ACHN (cell line): ENCODE data around the gene UVRAG.
A peak's percentile ranks its signal among the peaks of the same experiment; 100 is the strongest.

Experiments
- DNase-seq: peaks from one replicate; pipeline ENCODE4 v3.0.0-alpha.2; 2015
- in situ Hi-C: cut with HindIII; loops from 2 replicates; pipeline ENCODE4 v1.10.0; 2017; ENCODE audit warnings: low sequenced_read_pairs, low pct_ligation_motif_present, low pct_unique_long_range_greater_than_20kb

Gene UVRAG

GRCh38 chr11:76023236-76024068, 208.4 kb downstream of the UVRAG start:
- in situ Hi-C loops = no loop called here

GRCh38 chr11:76025068-76025467, 210.1 kb downstream of the UVRAG start:
- in situ Hi-C loops = no loop called here
- DNase-seq = no peak

More at GRCh38 chr11:76023236-76024068, 208.4 kb downstream of the UVRAG start:
- DNase-seq = no peak

DNA sequence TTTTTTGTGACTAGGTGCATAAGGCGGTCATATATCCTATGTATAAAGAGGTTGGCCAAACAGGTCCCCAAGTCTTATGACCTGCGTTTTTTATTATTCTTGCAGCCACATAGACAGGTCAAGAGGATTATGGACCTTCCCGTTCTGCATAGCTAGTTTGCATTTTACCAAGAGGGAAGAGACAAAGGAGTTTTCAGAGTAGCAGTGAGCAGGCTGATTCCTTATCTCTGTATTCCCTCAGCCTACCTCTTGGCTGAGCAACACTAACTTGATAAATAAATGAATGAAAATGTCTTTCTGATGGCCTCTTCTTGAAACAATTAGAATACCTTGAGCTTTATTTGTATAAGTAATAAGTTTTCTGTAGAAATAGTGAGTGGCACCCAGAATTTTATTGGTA, 210.8 kb downstream of the UVRAG start:
- in situ Hi-C loops = no loop called here
- DNase-seq = no peak

- DNase-seq = no peak
- in situ Hi-C loops = no loop called here
Measured at GRCh38 chr11:76026281-76026680, 211.3 kb downstream of the UVRAG start.

- no peak for DNase-seq
- in situ Hi-C loops = no loop called here
Measured at GRCh38 chr11:76026862-76027261, 211.9 kb downstream of the UVRAG start.

DNA sequence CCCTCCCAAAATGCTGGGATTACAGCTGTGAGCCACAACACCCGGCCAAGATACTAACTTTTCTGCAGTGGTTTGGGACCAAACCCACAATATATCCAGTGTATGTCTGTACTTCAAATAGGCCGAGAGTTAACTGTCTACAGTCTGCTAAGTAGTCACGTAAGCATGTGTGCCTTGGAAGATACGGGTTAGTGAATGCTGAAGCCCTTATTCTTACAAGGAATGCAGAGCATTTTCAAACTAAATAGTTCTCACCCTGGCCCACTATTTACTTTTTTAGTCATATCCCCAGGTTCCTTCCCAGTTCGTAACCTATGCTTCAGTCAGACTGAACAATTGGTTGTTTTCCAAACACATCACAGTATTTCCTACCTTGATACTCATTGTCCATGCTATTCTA, 215.3 kb downstream of the UVRAG start:
- no peak for DNase-seq
- in situ Hi-C loops = no loop called here

DNA sequence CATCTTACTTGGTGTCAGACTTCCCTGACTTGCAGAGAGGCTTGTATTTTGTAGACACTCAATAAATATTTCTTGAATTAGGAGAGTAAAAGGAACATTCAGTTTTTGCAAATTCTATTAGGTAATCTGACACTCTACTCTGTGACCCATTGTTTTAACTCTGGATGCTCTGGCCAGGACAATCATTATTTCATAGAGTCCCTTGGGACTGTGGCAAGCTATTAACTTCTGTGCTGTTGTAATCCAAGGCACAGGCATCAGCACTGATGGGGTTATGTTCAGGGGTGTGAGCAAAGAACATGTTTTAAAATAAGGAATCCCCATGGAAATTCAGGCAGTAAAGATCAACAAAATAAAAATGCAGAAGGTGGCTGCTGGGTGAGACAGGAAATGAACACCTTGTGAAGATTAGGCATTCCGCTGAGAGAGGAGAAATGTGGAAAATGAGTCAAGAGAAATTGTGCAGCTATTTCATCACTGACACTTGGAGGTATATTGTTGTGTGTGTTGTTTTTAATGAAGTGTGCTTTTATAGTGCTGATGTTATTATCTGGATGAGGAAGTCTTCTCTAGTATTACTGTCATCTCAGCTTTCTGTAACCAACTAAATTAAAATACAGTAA, 216.1 kb downstream of the UVRAG start:
- DNase-seq = no peak
- in situ Hi-C loops = no loop called here

- DNase-seq = no peak
- in situ Hi-C loops = no loop called here
Measured at GRCh38 chr11:76033699-76034098, 218.7 kb downstream of the UVRAG start.

DNA sequence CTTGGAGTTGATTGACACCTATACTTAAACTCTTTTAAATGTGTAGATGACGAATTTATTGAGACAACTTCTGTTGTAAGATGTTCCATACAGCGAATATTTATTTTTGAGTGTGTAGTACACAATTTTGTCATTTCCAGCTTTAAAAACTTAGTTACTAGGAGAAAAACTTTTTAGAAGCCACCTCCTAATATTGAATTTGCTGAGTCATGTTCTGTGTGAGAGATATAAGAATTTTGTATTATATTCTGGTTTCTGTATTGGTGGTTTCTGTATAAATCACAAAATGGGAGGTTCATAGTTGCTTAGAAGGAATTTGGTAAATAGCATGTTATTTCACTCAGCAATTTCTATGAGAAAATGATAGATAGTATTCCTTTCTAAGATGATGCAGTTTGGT, 220.0 kb downstream of the UVRAG start:
- in situ Hi-C loops = no loop called here
- no peak for DNase-seq

DNA sequence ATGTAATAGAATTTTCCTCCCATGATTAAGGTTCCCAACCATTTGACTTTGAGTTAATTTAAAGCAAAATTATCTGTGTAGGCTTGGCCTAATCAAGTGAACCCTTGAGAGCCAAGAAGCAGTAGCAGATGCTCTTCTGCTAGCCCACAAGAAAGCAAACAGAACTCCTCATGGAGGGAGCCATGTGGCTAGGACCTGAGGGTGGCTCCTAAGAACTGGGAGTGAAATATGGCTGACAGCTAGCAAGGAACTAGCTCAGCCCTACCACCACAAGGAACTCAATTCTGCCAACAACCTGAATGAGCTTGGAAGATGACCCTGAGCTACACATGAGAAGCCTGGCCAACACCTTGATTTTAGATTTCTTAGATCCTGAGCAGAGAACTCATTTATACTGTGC, 223.6 kb downstream of the UVRAG start:
- DNase-seq = no peak
- in situ Hi-C loops = no loop called here

DNA sequence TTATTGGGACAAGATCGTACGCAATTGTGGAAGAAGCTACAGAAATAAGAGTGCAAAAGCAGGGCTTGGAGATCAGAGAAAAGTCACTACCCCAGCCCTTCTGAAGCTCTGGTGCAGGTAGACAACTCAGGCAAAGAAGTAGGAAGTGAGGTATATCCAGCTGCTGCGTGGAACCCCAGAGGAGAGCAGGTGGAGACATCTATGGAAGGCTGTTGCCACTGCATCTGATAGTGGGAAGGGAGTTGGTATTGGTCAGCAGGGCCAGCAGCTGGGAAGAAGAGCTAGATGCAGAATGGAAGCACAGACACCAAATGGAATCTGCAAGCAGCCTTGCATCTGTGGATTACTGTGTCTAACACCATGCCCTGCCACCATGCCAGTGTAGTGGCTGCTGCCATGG, 226.2 kb downstream of the UVRAG start:
- in situ Hi-C loops = no loop called here

DNA sequence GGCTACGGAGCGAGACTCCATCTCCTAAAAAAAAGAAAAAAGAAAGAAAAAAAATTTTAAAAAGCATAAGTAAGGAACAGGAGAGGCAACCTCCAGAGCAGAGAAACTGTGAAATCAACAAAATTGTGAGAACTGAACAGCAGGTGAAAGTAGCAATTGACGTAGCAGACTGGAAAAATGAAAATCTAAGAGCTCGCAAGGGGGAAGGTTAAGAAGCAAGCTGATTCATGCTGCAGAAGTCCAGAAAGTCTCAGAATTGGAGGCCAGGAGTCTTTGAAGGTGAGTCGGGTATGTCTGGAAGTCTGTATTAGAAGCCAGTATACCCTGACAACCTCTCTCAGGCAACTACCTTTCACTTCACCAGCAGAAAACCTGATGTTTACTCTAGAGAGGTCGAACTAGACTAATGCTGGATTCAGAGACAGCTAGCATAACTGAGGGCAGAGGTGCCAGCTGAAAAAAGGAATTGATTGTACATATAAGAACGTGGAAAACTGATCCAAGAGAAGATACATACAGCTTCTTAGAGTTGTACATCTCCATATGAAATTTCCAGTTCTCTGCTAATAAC, 229.8 kb downstream of the UVRAG start:
- in situ Hi-C loops = no loop called here
- no peak for DNase-seq

More for the DNA sequence above, 226.2 kb downstream of the UVRAG start:
- no peak for DNase-seq

DNA sequence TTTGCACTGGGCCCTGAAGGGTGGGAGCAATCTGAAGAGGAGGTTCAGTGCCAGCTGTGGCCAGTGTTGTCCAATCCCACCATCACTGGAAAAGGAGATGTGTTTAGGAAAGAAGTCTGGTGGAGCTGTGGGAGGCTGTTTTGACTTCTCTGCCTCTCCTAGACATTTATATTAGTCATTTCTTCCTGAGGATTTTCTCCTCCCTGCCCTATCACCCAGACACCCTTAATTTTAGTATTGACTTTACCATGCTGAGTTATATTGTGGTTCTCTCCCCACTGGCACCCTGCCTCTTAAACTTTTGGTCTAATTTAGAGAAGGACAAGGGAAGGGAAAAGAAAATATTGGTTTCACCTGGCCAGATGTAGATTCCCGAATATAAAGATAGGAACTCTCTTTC, 232.2 kb downstream of the UVRAG start:
- DNase-seq = no peak
- in situ Hi-C loops = no loop called here

GRCh38 chr11:76047766-76048165, 232.8 kb downstream of the UVRAG start:
- in situ Hi-C loops = no loop called here
- DNase-seq = no peak

DNA sequence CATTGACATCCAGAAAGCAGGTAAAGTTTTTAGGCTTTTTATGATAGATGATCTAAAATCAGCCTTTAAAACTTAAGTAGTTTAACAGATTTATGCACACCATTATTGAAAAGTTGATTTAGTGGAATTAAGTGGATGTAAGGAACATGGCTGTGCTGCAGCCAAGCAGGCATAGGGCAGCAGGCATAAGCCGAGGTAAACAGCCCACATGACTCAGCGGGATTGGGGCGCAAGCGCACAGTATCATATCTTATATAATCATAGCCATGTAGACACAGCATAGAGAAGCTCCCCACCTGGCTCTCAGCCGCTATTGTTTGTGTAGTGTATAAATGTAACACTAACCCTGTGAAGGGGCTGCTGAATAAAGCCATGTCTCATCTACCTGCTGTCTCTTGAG, 233.8 kb downstream of the UVRAG start:
- peak; percentile 28 for DNase-seq
- in situ Hi-C loops = no loop called here

- DNase-seq = no peak
- in situ Hi-C loops = no loop called here
Measured at GRCh38 chr11:76049511-76049910, 234.5 kb downstream of the UVRAG start.

- no peak for DNase-seq
Measured at GRCh38 chr11:76051937-76052336, 236.9 kb downstream of the UVRAG start.

GRCh38 chr11:76054330-76054729, 239.3 kb downstream of the UVRAG start:
- in situ Hi-C loops = no loop called here
- DNase-seq = no peak

More at GRCh38 chr11:76051937-76052336, 236.9 kb downstream of the UVRAG start:
- in situ Hi-C loops = no loop called here

- no peak for DNase-seq
- in situ Hi-C loops = no loop called here
Measured at GRCh38 chr11:76056876-76057275, 241.9 kb downstream of the UVRAG start.
